Measurements from ENCODE around the gene ACP6.
A peak's percentile ranks its signal among the peaks of the same experiment; 100 is the strongest.

DNA sequence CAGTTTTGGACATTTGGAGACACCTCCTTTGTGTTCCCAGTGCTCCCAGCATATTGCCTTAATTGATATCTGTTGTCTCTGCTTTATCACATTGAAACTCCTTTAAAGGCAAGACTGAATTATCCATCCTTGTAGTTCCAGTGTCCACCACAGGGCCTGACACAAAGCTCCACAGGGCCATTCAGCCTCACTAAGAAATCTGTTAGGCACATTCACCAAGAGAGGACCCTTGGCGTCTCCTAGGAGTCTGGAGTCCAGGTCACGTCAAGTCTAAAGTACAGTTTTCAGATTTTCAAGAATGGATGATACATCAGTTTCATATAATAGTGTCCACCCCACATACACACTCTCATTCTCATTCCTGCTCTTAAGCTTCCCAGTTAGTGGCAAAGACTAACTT is 4.8 kb downstream of the ACP6 start:
- TF ChIP-seq, protein P1, sequence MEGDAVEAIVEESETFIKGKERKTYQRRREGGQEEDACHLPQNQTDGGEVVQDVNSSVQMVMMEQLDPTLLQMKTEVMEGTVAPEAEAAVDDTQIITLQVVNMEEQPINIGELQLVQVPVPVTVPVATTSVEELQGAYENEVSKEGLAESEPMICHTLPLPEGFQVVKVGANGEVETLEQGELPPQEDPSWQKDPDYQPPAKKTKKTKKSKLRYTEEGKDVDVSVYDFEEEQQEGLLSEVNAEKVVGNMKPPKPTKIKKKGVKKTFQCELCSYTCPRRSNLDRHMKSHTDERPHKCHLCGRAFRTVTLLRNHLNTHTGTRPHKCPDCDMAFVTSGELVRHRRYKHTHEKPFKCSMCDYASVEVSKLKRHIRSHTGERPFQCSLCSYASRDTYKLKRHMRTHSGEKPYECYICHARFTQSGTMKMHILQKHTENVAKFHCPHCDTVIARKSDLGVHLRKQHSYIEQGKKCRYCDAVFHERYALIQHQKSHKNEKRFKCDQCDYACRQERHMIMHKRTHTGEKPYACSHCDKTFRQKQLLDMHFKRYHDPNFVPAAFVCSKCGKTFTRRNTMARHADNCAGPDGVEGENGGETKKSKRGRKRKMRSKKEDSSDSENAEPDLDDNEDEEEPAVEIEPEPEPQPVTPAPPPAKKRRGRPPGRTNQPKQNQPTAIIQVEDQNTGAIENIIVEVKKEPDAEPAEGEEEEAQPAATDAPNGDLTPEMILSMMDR (IDR thresholded peaks at IDR 0.05) = peak in 2 of 7 experiments; percentile 2 to 5
- no peak for TF ChIP-seq POLR2A (IDR thresholded peaks at IDR 0.05)

Data from body of pancreas (tissue), 4 donors.